ENCODE results near the gene HPSE2. TPM values are rescaled to one million over a fixed set of nuclear protein-coding genes. Genes with fewer than 3 reads are reported as not detected.

HPSE2 gene
- polyA plus RNA-seq, 1 donor: not detected

GRCh38 chr10:98487649-98488048, 748.0 kb downstream of the HPSE2 start:
- DNase-seq: no peak

GRCh38 chr10:98486421-98486820, 749.2 kb downstream of the HPSE2 start:
- no peak for DNase-seq

- DNase-seq: no peak
Measured at GRCh38 chr10:98485959-98486358, 749.7 kb downstream of the HPSE2 start.

- DNase-seq: no peak
Measured at GRCh38 chr10:98483658-98484057, 752.0 kb downstream of the HPSE2 start.

GRCh38 chr10:98482096-98482495, 753.6 kb downstream of the HPSE2 start:
- DNase-seq: no peak

- no peak for DNase-seq
Measured at GRCh38 chr10:98481404-98481945, 754.2 kb downstream of the HPSE2 start.

- DNase-seq: no peak
Measured at GRCh38 chr10:98478430-98479222, 757.0 kb downstream of the HPSE2 start.

GRCh38 chr10:98477861-98478260, 757.8 kb downstream of the HPSE2 start:
- DNase-seq: no peak

GRCh38 chr10:98474628-98475027, 761.0 kb downstream of the HPSE2 start:
- DNase-seq: no peak

GRCh38 chr10:98472196-98472595, 763.5 kb downstream of the HPSE2 start:
- no peak for DNase-seq

- no peak for DNase-seq
Measured at GRCh38 chr10:98470850-98471249, 764.8 kb downstream of the HPSE2 start.

GRCh38 chr10:98469001-98469931, 766.4 kb downstream of the HPSE2 start:
- DNase-seq: no peak

GRCh38 chr10:98467506-98468318, 767.9 kb downstream of the HPSE2 start:
- DNase-seq: peak; percentile 85

GRCh38 chr10:98466861-98467505, 768.7 kb downstream of the HPSE2 start:
- no peak for DNase-seq

GRCh38 chr10:98465866-98466265, 769.8 kb downstream of the HPSE2 start:
- no peak for DNase-seq

- DNase-seq: no peak
Measured at GRCh38 chr10:98463976-98464754, 771.5 kb downstream of the HPSE2 start.

GRCh38 chr10:98463016-98463415, 772.6 kb downstream of the HPSE2 start:
- no peak for DNase-seq

GRCh38 chr10:98461500-98461842, 774.2 kb downstream of the HPSE2 start:
- DNase-seq: no peak

- DNase-seq: no peak
Measured at GRCh38 chr10:98460837-98461499, 774.7 kb downstream of the HPSE2 start.

Measured in hindlimb muscle (tissue), 1 donor.